Peyer's patch (tissue), 4 donors: ENCODE results near the gene ANKRD55. TPM values are rescaled to one million over a fixed set of nuclear protein-coding genes. Genes with fewer than 3 reads are reported as not detected.
A peak's percentile ranks its signal among the peaks of the same experiment; 100 is the strongest.

Source experiments
- DNase-seq, 3 donors: peaks; one replicate each; pipeline ENCODE4 v3.0.0-alpha.2; 2017 to 2019
- H3K27ac ChIP-seq, 4 donors: fragments of 200-600 bp; sonication (generic); one replicate each; pipeline ENCODE4 v1.5.1; 2016 to 2019
- H3K27me3 ChIP-seq, 2 donors: fragments of 200-600 bp; sonication (generic); one replicate each; pipeline ENCODE4 v1.5.1; 2019
- H3K36me3 ChIP-seq, 3 donors: fragments of 200-600 bp; sonication (generic); one replicate each; pipeline ENCODE4 v1.5.1; 2016 to 2019
- H3K4me1 ChIP-seq, 4 donors: fragments of 200-600 bp; sonication (generic); one replicate each; pipeline ENCODE4 v1.5.1; 2016 to 2019
- H3K4me3 ChIP-seq, 4 donors: fragments of 200-600 bp; sonication (generic); 1 replicate in 3 of 4; 2 replicates in 1 of 4; pipeline ENCODE4 v1.5.1; 2016 to 2019; ENCODE audit warnings: mild to moderate bottlenecking in 1 of 4
- H3K9me3 ChIP-seq, 4 donors: fragments of 200-600 bp; sonication (generic); one replicate each; pipeline ENCODE4 v1.5.1; 2016 to 2019; ENCODE audit warnings: mild to moderate bottlenecking in 1 of 4
- CTCF ChIP-seq, 6 experiments: fragments of 450-650 bp in 4 of 6; fragments of 200-600 bp in 2 of 6; sonication (generic) in 1 of 6; IDR thresholded peaks; one replicate each; pipeline ENCODE4 v1.5.1; 2017 to 2019; ENCODE audit warnings: antibody characterized with exemption in 6 of 6, mild to moderate bottlenecking in 3 of 6, moderate library complexity in 1 of 6
- POLR2A ChIP-seq, 2 donors: fragments of 450-650 bp; IDR thresholded peaks; one replicate each; pipeline ENCODE4 v1.5.1; 2017; ENCODE audit warnings: antibody characterized with exemption in 2 of 2, mild to moderate bottlenecking in 2 of 2, moderate library complexity in 2 of 2
- total RNA-seq, 4 donors: library from RNA; depleted of rRNA; stranded (reverse); fragments of >200 nt; gene quantifications; one replicate each; pipeline ENCODE4 v1.1.0, GENCODE V29; 2016

Gene ANKRD55
- total RNA-seq, 4 donors from 2014 or later, result 0.80 to 8.3 TPM; not detected in 2

GRCh38 chr5:56200971-56201666 lies 32.0 kb downstream of the ANKRD55 start:
- Histone ChIP-seq H3K9me3 (no peaks in the 10 kb centered on the region), H3K36me3 (no peaks in the 10 kb centered on the region), H3K27me3 (no peaks in the 10 kb centered on the region), H3K27ac (no peak overlapping the region), H3K4me3 (no peak overlapping the region), H3K4me1 (no peaks in the 10 kb centered on the region)
- TF ChIP-seq POLR2A (IDR thresholded peaks at IDR 0.05), result no peak
- peak in 5 of 6 experiments; percentile 38 to 84 (median 76) for TF ChIP-seq CTCF (IDR thresholded peaks at IDR 0.05)
- peak in 2 of 3 donors; percentile 46 to 79 for DNase-seq

GRCh38 chr5:56195016-56195415 lies 38.1 kb downstream of the ANKRD55 start:
- Histone ChIP-seq H3K36me3 (no peaks in the 10 kb centered on the region), H3K9me3 (no peaks in the 10 kb centered on the region), H3K4me1 (no peaks in the 10 kb centered on the region), H3K27me3 (no peaks in the 10 kb centered on the region), H3K27ac (no peak overlapping the region), H3K4me3 (no peak overlapping the region)
- DNase-seq, result no peak
- no peak for TF ChIP-seq POLR2A (IDR thresholded peaks at IDR 0.05)
- TF ChIP-seq CTCF (IDR thresholded peaks at IDR 0.05), result no peak

GRCh38 chr5:56192246-56192645 lies 40.9 kb downstream of the ANKRD55 start:
- no peaks in the 10 kb centered on the region for H3K36me3 ChIP-seq
- no peaks in the 10 kb centered on the region for H3K9me3 ChIP-seq
- no peak for DNase-seq
- H3K27me3 ChIP-seq, result no peaks in the 10 kb centered on the region
- H3K27ac ChIP-seq, result no peak overlapping the region
- no peaks in the 10 kb centered on the region for H3K4me1 ChIP-seq
- TF ChIP-seq CTCF (IDR thresholded peaks at IDR 0.05) (no peak), POLR2A (IDR thresholded peaks at IDR 0.05) (no peak)
- H3K4me3 ChIP-seq, result no peak overlapping the region

- no peaks in the 10 kb centered on the region for H3K9me3 ChIP-seq
- DNase-seq, result no peak
- no peak for TF ChIP-seq POLR2A (IDR thresholded peaks at IDR 0.05)
- no peak for TF ChIP-seq CTCF (IDR thresholded peaks at IDR 0.05)
These were observed 41.5 kb downstream of the ANKRD55 start for GRCh38 chr5:56191656-56192055.

GRCh38 chr5:56190497-56190896 lies 42.6 kb downstream of the ANKRD55 start:
- no peak overlapping the region for H3K4me3 ChIP-seq
- no peaks in the 10 kb centered on the region for H3K36me3 ChIP-seq
- no peaks in the 10 kb centered on the region for H3K27me3 ChIP-seq
- H3K27ac ChIP-seq, result no peak overlapping the region
- no peaks in the 10 kb centered on the region for H3K9me3 ChIP-seq
- DNase-seq, result peak in 2 of 3 donors; percentile 41 to 62
- H3K4me1 ChIP-seq, result no peaks in the 10 kb centered on the region
- TF ChIP-seq CTCF (IDR thresholded peaks at IDR 0.05), result no peak
- TF ChIP-seq POLR2A (IDR thresholded peaks at IDR 0.05), result no peak

More at GRCh38 chr5:56191656-56192055, 41.5 kb downstream of the ANKRD55 start:
- Histone ChIP-seq H3K4me3 (no peak overlapping the region), H3K4me1 (no peaks in the 10 kb centered on the region), H3K27me3 (no peaks in the 10 kb centered on the region), H3K36me3 (no peaks in the 10 kb centered on the region), H3K27ac (no peak overlapping the region)
